ENCODE data around the gene PKHD1. TPM values are rescaled to one million over a fixed set of nuclear protein-coding genes. Genes with fewer than 3 reads are reported as not detected.

Gene PKHD1
- total RNA-seq, 1 experiment from 2014 or later: not detected

DNA sequence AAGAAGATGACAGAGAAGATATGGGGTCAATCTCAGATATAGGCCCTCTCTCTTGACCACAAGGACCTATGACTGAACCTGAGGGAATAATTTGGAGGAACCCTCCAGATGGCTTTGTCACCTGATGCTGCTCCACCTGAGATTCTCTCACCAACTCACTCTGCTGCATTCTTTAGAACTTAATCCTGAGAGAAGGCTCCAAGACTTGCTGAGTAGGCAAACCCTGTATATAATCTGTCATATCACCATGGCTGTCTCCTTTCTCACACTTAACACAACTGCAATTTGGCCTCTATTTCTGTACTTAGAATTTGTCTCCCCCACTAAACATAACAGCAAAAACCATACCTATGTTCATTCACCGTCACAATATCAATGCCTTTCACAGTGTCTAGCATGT, 172.3 kb downstream of the PKHD1 start:
- ChIA-PET POLR2A (interaction anchor here (0.6 kb wide), 1 partner anchor 45 kb away, joined by 5 read pairs; no protein-coding TSS in a partner anchor), CTCF (no interaction called here)
- no peak overlapping the region for H3K4me3 Mint-ChIP-seq (ENCODE audit: unreplicated experiment)
- no peaks in the 10 kb centered on the region for H3K4me1 Mint-ChIP-seq (ENCODE audit: insufficient read depth, unreplicated experiment)
- no peaks in the 10 kb centered on the region for H3K36me3 Mint-ChIP-seq (ENCODE audit: insufficient read depth, unreplicated experiment)
- H3K9me3 Mint-ChIP-seq (ENCODE audit: unreplicated experiment): no peaks in the 10 kb centered on the region
- peaks cover 28% of the 10 kb centered on the region for H3K27me3 Mint-ChIP-seq (ENCODE audit: insufficient read depth, unreplicated experiment)
- intact Hi-C loops (cut with micrococcal nuclease): no loop called here
- no peak overlapping the region for H3K27ac Mint-ChIP-seq (ENCODE audit: low read depth, unreplicated experiment)
- BruUV-seq (replicated peaks): no TSS peak
- no peak for DNase-seq (ENCODE audit: unreplicated experiment)
- TF ChIP-seq, protein P1, sequence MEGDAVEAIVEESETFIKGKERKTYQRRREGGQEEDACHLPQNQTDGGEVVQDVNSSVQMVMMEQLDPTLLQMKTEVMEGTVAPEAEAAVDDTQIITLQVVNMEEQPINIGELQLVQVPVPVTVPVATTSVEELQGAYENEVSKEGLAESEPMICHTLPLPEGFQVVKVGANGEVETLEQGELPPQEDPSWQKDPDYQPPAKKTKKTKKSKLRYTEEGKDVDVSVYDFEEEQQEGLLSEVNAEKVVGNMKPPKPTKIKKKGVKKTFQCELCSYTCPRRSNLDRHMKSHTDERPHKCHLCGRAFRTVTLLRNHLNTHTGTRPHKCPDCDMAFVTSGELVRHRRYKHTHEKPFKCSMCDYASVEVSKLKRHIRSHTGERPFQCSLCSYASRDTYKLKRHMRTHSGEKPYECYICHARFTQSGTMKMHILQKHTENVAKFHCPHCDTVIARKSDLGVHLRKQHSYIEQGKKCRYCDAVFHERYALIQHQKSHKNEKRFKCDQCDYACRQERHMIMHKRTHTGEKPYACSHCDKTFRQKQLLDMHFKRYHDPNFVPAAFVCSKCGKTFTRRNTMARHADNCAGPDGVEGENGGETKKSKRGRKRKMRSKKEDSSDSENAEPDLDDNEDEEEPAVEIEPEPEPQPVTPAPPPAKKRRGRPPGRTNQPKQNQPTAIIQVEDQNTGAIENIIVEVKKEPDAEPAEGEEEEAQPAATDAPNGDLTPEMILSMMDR (IDR thresholded peaks at IDR 0.05; ENCODE audit: unreplicated experiment): no peak

DNA sequence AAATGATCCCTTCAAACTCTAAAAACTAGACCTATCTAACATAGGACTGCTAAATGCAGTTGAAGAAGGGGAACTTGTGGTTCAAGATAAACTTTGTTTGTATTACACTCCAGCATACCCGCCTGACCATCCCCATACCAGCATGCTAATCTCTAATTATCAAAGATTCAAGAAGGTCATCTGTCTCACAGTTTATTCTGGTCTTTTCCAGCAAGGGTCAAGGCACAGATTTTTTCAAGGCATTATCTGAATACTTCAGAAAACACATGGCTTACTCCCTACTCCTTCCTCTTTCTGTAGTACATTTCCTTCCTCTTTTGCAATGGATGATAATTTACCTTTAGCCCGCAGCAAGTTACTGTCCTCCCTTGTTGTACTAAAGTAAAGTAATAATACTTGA, 174.1 kb downstream of the PKHD1 start:
- Mint-ChIP-seq H3K36me3 (ENCODE audit: insufficient read depth, unreplicated experiment) (no peaks in the 10 kb centered on the region), H3K4me3 (ENCODE audit: unreplicated experiment) (no peak overlapping the region), H3K4me1 (ENCODE audit: insufficient read depth, unreplicated experiment) (no peaks in the 10 kb centered on the region), H3K9me3 (ENCODE audit: unreplicated experiment) (no peaks in the 10 kb centered on the region), H3K27me3 (ENCODE audit: insufficient read depth, unreplicated experiment) (peaks cover 28% of the 10 kb centered on the region), H3K27ac (ENCODE audit: low read depth, unreplicated experiment) (no peak overlapping the region)
- ChIA-PET CTCF (no interaction called here), POLR2A (no interaction called here)
- DNase-seq (ENCODE audit: unreplicated experiment): no peak
- TF ChIP-seq, protein P1 (IDR thresholded peaks at IDR 0.05; ENCODE audit: unreplicated experiment): no peak
- BruUV-seq (replicated peaks): no TSS peak
- intact Hi-C loops (cut with micrococcal nuclease): no loop called here

DNA sequence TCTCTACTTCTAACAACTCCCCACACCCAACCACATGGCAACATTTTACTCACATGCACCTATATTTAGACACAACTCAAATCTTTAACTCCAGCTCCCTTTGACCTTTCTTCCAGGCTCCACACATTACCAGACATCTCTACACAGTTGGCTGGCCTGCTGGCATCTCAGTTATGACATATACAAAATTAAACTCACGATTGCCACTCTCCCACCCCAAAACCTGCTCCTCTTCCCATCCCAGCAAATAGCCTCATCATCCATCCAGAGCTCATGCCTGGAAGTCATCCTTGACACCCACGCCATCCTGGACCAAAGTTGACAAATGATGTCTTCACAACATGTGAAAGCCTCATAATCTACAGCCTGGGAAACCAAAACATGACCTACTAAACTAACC, 176.6 kb downstream of the PKHD1 start:
- ChIA-PET POLR2A (no interaction called here), CTCF (no interaction called here)
- BruUV-seq (replicated peaks): no TSS peak
- no peaks in the 10 kb centered on the region for H3K9me3 Mint-ChIP-seq (ENCODE audit: unreplicated experiment)
- peaks cover 28% of the 10 kb centered on the region for H3K27me3 Mint-ChIP-seq (ENCODE audit: insufficient read depth, unreplicated experiment)
- H3K4me3 Mint-ChIP-seq (ENCODE audit: unreplicated experiment): no peak overlapping the region
- no peaks in the 10 kb centered on the region for H3K36me3 Mint-ChIP-seq (ENCODE audit: insufficient read depth, unreplicated experiment)
- intact Hi-C loops (cut with micrococcal nuclease): no loop called here
- H3K27ac Mint-ChIP-seq (ENCODE audit: low read depth, unreplicated experiment): no peak overlapping the region
- TF ChIP-seq, protein P1 (IDR thresholded peaks at IDR 0.05; ENCODE audit: unreplicated experiment): no peak
- no peaks in the 10 kb centered on the region for H3K4me1 Mint-ChIP-seq (ENCODE audit: insufficient read depth, unreplicated experiment)
- no peak for DNase-seq (ENCODE audit: unreplicated experiment)

DNA sequence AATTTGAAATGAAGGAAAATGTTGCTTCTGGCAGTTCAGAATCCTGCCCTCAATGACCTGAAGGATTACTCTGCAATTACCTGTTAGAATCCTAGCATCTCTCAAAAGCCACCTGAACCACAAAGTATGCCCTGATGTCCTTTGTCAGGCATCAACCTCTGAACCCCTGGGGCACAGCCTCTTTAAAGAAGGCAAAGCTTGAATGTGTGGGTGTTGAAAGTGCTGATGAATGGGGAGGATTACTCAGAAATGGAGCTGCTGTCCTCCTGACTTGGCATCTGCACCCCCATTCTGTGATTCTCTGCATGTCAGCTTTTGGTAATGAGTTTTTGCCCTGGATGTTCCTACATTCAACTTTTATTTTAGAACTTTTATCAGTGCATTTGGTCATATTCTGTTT, 179.2 kb downstream of the PKHD1 start:
- no peaks in the 10 kb centered on the region for H3K4me1 Mint-ChIP-seq (ENCODE audit: insufficient read depth, unreplicated experiment)
- H3K36me3 Mint-ChIP-seq (ENCODE audit: insufficient read depth, unreplicated experiment): no peaks in the 10 kb centered on the region
- H3K27ac Mint-ChIP-seq (ENCODE audit: low read depth, unreplicated experiment): no peak overlapping the region
- DNase-seq (ENCODE audit: unreplicated experiment): no peak
- no TSS peak for BruUV-seq (replicated peaks)
- ChIA-PET CTCF (interaction anchor here (1.0 to 1.2 kb wide), 2 partner anchors 16 to 52 kb away, joined by 3 read pairs; no protein-coding TSS in a partner anchor), POLR2A (no interaction called here)
- intact Hi-C loops (cut with micrococcal nuclease): no loop called here
- TF ChIP-seq, protein P1 (IDR thresholded peaks at IDR 0.05; ENCODE audit: unreplicated experiment): no peak
- H3K4me3 Mint-ChIP-seq (ENCODE audit: unreplicated experiment): no peak overlapping the region
- peaks cover 10% of the 10 kb centered on the region for H3K27me3 Mint-ChIP-seq (ENCODE audit: insufficient read depth, unreplicated experiment)
- no peaks in the 10 kb centered on the region for H3K9me3 Mint-ChIP-seq (ENCODE audit: unreplicated experiment)

All from MCF 10A (cell line).